GM19193 (cell line): ENCODE results near the gene JMJD1C.

Source experiments
- POLR2A ChIP-seq: IDR thresholded peaks from 4 replicates; pipeline ENCODE4 v1.6.1; 2011; ENCODE audit not compliant: insufficient read depth, insufficient read length; ENCODE audit errors: extremely low read depth

The JMJD1C gene

DNA sequence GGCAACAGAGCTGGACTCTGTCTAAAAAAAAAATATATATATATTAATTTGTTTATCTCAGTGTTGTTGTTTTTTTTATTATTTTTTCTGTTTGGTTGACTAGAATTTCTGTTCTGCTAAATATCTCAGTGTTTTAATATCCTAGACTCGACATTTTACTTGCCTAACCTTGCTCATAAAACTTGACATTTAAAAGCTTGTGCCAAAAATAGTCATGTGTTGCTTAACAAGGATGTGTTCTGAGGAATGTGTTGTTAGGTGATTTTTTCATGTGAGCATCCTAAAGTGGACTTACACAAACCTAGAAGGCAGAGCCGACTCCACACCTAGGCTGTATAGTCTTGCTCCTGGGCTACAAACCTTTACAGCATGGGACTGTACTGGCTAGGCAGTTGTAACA, 309.5 kb downstream of the JMJD1C start:
- TF ChIP-seq POLR2A, result no peak

DNA sequence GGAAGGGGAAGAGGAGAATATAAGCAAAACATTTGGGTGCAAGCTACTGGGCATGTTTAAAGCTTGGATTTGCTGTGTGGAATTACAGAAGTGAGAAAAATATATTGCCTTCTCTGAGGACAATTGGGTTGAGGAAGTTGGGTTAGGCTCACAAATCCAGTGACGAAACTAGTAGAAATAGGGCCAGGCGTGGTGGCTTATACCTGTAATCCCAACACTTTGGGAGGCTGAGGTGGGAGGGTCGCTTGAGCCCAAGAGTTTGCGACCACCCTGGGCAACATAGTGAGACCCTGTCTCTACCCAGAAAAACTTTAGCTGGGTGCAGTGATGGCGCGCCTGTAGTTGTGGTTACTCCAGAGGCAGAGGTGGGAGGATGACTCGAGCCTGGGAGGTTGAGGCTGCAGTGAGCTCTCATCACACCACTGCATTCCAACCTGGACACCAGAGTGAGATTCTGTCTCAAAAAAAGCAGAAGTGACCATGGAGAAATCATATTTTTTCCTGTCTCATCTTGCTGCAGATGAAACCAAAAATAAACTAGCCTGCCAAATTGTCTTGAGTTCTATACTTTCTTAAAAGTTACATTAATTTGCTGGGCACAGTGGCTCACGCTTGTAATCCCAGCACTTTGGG, 310.3 kb downstream of the JMJD1C start:
- no peak for TF ChIP-seq POLR2A

DNA sequence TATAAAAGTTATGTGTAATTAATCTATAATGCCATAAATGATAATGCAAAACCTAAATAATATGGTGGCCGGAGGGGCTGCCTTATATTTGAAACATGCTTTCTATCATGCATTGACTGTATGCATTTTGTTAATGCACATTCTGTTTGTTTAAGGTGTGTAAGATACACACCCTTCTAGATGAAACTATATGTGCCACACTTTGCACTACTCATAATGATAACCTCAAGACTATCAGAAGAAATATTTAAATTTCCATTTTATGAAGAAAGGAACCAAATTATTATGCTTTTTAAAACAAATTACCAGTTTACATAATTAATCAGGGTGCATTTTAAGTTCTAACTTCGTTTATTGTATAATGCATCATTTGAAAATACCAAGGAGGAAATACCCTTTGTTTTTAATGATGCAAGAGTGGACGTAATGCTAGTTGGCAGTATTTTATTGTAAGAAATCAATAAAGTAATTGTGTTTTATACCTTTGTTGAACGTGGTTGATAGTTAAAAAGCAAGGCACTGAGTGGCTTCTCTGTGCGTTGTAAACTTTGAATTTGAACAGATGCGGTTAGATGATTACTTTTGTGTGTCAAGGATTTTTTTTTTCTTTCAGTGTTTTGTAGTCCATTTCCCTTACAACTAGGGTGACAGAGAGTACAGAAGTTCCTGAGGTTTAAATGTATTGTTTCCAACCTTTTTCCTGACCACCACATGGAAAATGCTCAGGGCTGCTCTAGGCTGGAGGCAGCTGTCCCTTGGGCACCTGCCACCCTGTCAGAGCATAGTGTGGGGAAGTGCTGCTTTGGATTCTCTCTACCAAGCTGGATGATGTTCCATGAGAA, 311.0 kb downstream of the JMJD1C start:
- TF ChIP-seq POLR2A, result no peak

DNA sequence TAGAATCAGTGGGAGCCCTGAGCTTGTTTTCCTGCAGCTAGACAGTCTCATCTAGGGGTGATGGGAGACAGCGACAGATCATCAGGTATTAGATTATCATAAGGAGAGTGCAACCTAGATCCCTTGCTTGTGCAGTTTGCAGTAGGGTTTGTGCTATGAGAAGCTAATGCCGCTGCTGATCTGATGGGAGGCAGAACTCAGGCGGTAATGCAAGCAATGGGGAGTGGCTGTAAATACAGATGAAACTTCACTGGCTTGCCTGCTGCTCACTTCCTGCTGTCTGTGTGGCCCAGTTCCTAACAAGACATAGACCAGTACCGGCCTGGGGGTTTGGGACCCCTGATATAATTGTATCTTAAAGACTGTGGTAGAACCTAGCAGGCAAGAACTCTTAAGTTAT, 315.0 kb downstream of the JMJD1C start:
- TF ChIP-seq POLR2A, result no peak

DNA sequence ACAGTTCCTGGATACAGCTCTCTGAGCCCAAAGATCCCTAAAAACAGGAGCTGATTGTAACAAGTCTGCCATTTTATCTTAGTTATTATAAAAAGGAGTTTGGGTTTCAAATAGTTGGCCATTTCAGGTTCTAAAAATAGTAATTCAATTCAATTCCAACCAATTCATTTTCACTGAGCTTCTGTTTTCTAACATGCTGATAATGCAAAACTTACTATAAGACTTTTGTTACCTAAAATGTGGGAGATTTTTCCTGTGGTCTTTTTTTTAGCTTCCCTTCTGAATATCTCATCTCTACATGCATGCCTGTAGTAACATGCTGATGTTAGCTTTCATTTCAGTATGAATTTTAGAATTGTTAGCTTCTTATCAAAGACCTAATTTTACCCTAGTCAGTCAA, 319.3 kb downstream of the JMJD1C start:
- no peak for TF ChIP-seq POLR2A

DNA sequence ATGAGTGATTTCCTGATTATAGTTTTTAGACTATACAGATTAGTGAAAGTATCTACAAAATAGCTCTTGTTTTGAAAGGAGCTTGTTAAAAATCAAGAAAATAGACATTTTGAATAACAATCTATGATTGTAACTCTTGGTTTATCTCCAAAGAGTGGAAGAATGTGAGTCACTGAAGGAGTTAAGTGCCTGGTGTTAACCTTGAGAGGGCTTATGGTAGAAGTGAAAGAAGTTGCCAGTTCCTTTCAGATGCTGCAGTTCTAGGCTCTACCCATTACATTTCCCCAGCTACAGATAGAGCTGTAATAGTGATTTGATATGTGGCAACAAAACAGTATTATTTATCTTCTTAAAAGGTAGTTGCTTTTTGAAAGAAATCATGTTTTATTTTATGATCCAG, 320.0 kb downstream of the JMJD1C start:
- no peak for TF ChIP-seq POLR2A

DNA sequence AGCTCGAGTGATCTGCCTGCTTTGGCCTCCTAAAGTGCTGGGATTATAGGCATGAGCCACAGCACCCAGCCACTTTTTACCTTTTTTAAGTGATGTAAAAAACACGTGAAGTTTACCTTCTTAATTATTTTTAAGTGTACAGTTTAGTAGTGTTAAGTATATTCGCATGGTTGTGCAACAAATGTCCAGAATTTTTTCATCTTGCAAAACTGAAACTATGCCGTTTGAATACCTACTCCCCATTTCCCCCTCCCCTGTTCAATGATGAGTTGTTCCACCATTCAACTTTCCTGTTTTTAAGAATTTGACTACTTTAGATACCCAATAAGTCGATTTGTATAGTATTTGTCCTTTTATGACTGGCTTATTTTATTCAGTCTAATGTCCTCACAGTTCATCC, 321.8 kb downstream of the JMJD1C start:
- no peak for TF ChIP-seq POLR2A

DNA sequence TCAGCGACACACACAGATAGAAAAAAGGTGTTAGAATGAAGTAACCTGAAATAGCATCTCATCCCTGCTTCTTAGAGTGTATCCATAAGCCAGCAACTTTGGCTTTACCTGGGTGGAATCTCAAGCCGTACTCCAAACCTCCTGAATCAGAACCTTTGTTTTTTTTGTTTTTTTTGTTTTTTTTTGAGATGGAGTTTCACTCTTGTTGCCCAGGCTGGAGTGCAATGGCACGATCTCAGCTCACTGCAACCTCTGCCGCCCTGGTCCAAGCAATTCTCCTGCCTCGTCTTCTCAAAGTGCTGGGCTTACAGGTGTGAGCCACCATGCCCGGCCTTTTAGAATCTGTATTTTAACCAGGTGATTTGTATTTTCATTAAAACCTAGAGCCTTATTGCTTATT, 323.6 kb downstream of the JMJD1C start:
- no peak for TF ChIP-seq POLR2A

DNA sequence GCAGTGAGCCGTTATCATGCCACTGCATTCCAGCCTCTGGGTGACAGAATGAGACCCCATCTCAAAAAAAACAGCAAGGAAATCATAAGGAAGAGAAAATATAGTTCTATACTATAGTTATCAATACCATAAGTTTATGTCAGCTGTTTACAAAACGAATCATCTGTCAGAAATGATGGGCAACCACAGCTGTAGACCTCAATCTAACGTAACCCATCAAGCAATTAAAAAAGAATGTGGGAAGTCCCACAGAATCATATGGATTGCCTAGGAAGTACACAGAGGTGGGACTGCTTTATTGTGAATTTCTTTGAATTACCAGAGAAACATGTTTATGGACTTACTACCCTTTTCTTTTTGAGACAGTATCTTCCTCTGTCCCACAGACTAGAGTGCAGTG, 325.7 kb downstream of the JMJD1C start:
- TF ChIP-seq POLR2A, result no peak

DNA sequence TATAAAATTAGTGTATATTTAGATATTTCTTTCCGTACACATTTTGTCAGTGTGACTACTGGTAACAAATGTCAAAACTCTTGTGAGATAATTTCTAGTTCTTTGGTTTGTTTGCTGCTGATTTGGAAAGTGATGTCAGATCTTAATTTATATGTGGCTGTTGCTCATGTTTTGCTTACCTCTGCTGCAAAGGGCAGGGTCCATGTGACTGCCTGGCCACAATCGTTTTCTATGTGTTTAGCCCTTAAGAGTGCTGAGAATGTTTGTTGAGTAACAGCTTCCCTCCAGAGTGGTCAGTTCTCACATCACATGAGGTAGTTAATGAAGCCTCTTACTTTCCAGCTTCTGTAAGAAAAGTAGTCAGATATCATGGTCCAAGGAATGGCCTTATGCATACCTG, 328.5 kb downstream of the JMJD1C start:
- TF ChIP-seq POLR2A, result no peak

DNA sequence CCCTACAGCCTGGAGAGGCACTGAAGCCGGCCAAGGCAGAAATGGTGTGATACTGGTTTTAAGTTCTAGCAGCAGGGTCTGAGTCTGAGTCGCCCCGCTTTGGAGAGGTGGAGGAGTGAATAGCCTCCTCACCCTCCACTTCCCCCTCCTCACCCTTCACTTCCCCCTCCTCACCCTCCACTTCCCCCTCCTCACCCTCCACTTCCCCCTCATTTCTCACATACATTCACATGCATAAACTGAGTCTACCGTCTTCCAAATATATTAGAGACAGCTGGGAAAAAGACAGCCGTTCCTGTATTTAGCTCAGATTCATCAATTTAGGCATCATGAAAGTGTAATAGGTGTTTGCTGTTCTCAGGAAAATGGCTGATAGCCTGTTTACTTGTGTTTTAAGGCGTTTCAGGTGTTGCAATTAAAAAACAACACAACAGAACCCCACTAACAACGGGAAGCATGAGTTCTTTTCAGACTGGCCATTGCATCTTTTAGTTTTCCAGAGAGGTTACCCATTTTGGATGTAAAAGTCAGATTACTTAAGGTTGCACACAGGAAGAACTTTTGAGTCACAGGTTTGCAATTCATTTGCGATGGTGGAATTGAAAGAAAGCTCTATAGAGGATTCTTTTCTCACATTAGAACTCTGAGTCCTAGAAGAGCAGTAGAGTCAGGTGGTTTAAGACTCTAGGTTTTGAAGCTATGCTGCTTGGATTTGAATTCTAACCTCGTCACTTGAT, 331.8 kb downstream of the JMJD1C start:
- no peak for TF ChIP-seq POLR2A

DNA sequence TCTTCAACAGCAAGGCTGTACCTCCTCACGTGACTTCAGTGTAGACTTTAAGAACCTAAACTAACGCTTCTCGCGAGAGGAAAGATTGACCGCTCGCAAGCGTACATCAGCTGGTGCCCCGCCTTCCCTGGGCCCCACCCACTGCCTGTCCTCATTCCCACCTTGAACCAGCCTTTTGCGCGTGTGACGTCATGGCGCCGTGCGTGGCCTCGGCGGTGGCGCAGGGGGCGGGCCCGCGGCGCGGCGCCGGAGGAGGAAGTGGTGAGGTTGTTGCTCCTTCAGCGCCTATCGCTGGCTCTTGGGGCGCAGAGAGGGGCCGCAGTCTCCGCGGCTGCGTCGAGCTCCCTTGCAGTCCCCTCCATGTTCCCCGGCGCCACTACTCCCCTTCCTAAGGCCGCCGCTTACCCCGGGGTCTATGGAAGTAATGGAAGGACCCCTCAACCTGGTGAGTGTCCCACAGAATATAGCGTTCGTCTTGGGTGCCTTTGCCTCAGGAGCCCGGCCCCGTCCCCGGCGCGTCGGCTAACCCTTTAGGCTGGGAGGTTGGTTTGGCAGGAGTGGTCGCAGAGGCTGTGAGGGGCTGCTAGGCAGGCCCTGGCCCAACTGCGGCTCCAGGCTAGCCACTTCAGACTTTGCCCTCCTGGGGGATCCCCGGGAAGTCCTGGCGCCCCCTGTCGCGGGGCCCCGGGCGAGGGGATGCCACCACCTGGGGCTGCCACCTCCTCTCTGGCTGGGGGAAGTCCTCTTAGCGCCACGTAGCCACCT, 332.5 kb downstream of the JMJD1C start, which contains the start of gene NRBF2:
Gene NRBF2, plus strand, starts transcription at position 273 of the 765 bp plus-strand sequence. Its CDS starts 143 bp downstream, at position 416.
- peak; percentile 98 for TF ChIP-seq POLR2A

DNA sequence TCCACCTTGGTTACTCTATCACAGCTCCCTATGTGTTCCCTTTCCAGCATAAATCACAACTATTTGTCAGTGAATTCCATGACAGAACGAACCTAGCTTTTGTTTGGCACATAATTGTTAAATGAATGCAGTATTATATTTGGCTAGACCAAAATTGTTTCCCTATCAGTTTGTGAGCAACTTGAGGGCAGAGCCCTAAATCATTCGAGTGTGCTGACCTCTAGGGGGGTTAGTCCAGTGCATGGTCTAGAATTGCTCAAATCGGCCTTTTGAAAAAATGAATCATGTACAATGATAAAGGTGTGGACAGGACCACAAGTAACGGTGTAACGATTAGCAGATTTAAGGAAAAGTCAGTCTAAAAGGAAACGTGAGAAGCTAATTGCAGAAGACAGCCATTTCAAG, 333.1 kb downstream of the JMJD1C start:
- TF ChIP-seq POLR2A, result no peak

DNA sequence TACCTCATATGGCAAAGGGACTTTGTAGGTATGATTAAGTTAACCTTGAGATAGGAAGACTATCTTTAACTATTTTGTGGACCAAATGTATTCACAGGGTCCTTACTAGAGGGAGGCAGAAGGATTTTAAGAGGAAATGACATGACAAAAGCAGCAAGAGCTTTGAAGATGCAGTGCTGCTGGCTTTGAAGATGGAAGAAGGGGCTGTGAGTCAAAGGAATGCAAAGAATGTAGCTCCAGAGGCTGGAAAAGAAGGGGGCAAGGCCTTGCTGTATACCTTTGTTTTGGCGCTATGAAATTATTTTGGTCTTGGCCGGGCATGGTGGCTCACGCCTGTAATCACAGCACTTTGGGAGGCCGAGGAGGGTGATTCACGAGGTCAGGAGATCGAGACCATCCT, 335.9 kb downstream of the JMJD1C start:
- TF ChIP-seq POLR2A, result no peak

DNA sequence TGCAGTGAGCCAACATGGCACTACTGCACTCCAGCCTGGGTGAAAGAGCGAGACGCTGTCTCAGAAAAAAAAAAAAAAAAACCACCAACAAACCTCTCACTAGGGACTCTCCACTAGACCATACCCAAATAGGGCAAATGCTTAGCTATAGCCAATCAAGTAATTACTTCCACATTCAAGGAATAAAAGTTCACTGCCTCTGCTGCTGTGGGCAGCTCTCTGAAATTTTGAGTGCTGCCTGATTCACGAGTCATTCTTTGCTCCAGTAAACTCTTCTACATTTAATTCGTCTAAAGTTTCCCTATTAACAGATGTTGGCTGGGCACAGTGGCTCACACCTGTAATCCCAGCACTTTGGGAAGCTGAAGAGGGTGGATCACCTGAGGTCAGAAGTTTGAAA, 337.3 kb downstream of the JMJD1C start:
- no peak for TF ChIP-seq POLR2A
